Panc1 (cell line): ENCODE measurements around the gene HLA-A. TPM values are rescaled to one million over a fixed set of nuclear protein-coding genes. Genes with fewer than 3 reads are reported as not detected.
A peak's percentile ranks its signal among the peaks of the same experiment; 100 is the strongest.

Experiments used
- ATAC-seq: fragments of 200-7000 bp; cut with Tn5 transposase; 2 replicates; pipeline ENCODE4 v1.9.1; 2020; ENCODE audit warnings: mild to moderate bottlenecking, moderate library complexity
- BruUV-seq: library from RNA; stranded (reverse); fragments of 400-500 nt; replicated peaks from 2 replicates; lab custom pipeline; 2021; lab: Mats Ljungman, UMichigan
- CTCF ChIA-PET: fragments of 300-600 bp; sonication (Branson Sonifier 250); formaldehyde crosslinking; loops from one replicate; lab custom pipeline; 2022; ENCODE audit warnings: antibody characterized with exemption; lab: Charles Lee
- POLR2A ChIA-PET: fragments of 300-600 bp; sonication (Branson Sonifier 250); formaldehyde crosslinking; loops from one replicate; lab custom pipeline; 2022; ENCODE audit warnings: antibody characterized with exemption; lab: Charles Lee
- DNase-seq: peaks from one replicate; pipeline ENCODE4 v3.0.0-alpha.2; 2010; ENCODE audit warnings: low read depth, low spot score
- H3K27ac ChIP-seq: 2 replicates; pipeline ENCODE4 v1.5.1; 2011; ENCODE audit warnings: mild to moderate bottlenecking, low read length, inconsistent platforms
- H3K27me3 ChIP-seq: fragments of 200-500 bp; sonication (Bioruptor generic); 2 replicates; pipeline ENCODE4 v1.6.0; 2014; ENCODE audit warnings: low read length, inconsistent platforms; ENCODE audit not compliant: control insufficient read depth, insufficient read depth
- H3K36me3 ChIP-seq: fragments of 200-500 bp; sonication (Bioruptor generic); 2 replicates; pipeline ENCODE4 v1.5.1; 2014; ENCODE audit warnings: inconsistent platforms, mild to moderate bottlenecking, low read length, moderate library complexity; ENCODE audit not compliant: control insufficient read depth, insufficient read depth
- H3K4me1 ChIP-seq: 2 replicates; pipeline ENCODE4 v1.5.1; 2011; ENCODE audit warnings: inconsistent platforms, mild to moderate bottlenecking, low read length, moderate library complexity; ENCODE audit not compliant: control insufficient read depth, insufficient read depth
- H3K4me3 ChIP-seq, 2 experiments: 2 replicates each; pipeline ENCODE4 v1.5.1; 2011 to 2012; ENCODE audit warnings: low read depth in 2 of 2, low read length in 2 of 2, mild to moderate bottlenecking in 2 of 2, inconsistent platforms in 1 of 2, moderate library complexity in 1 of 2
- H3K9me3 ChIP-seq: fragments of 200-500 bp; sonication (Bioruptor generic); 2 replicates; pipeline ENCODE4 v1.5.1; 2014; ENCODE audit warnings: low read depth, mild to moderate bottlenecking, inconsistent platforms, low read length, moderate library complexity; ENCODE audit not compliant: control insufficient read depth, insufficient read depth
- CTCF ChIP-seq: fragments of 450-650 bp; IDR thresholded peaks from 2 replicates; pipeline ENCODE4 v1.5.1; 2017; ENCODE audit warnings: mild to moderate bottlenecking
- POLR2AphosphoS5 ChIP-seq: IDR thresholded peaks from 2 replicates; pipeline ENCODE4 v1.6.1; 2012; ENCODE audit warnings: mild to moderate bottlenecking, low read depth, low read length, moderate library complexity
- REST ChIP-seq, 2 experiments: IDR thresholded peaks; 2 replicates each; pipeline ENCODE4 v1.6.1; 2011 to 2012; ENCODE audit warnings: low read depth in 2 of 2, control low read depth in 1 of 2, low read length in 1 of 2, mild to moderate bottlenecking in 1 of 2, moderate library complexity in 1 of 2; ENCODE audit not compliant: insufficient read depth in 1 of 2
- SIN3A ChIP-seq: IDR thresholded peaks from 2 replicates; pipeline ENCODE4 v1.6.1; 2012; ENCODE audit warnings: low read depth, mild to moderate bottlenecking, low read length, moderate library complexity, borderline replicate concordance; ENCODE audit not compliant: insufficient read depth
- TCF7L2 ChIP-seq: IDR thresholded peaks from 2 replicates; pipeline ENCODE4 v1.6.1; 2011; ENCODE audit warnings: mild to moderate bottlenecking, low read depth, low read length, inconsistent platforms
- in situ Hi-C: cut with HindIII; loops from 2 replicates; pipeline ENCODE4 v1.10.0; 2016; ENCODE audit warnings: low sequenced_read_pairs, low pct_unique_long_range_greater_than_20kb
- intact Hi-C: fragments of 100-400 bp; cut with micrococcal nuclease; formaldehyde crosslinking; loops from one replicate; pipeline ENCODE4 v1.10.0; 2022; ENCODE audit not compliant: unreplicated experiment
- total RNA-seq: library from RNA; stranded (reverse); gene quantifications from one replicate; pipeline ENCODE4 v1.2.1, GENCODE V29; 2021; ENCODE audit not compliant: unreplicated experiment

Gene HLA-A
- total RNA-seq, 1 experiment from 2014 or later, result 397 TPM

- ChIA-PET POLR2A (interaction anchor here (0.6 kb wide), 3 partner anchors 8 to 269 kb away, joined by 3 to 6 read pairs (median 4); no protein-coding TSS in a partner anchor), CTCF (interaction anchor here (0.6 to 1.2 kb wide), 5 partner anchors 19 to 137 kb away, joined by 3 read pairs; no protein-coding TSS in a partner anchor)
- Histone ChIP-seq H3K36me3 (no peaks in the 10 kb centered on the region), H3K9me3 (no peaks in the 10 kb centered on the region), H3K4me3 (peak overlapping the region in 1 of 2 experiments; percentile 1; a peak in 1 of 4 replicates), H3K27me3 (no peaks in the 10 kb centered on the region), H3K27ac (peak overlapping the region; percentile 98), H3K4me1 (peaks cover 37% of the 10 kb centered on the region)
- intact Hi-C loops (no loop called here), in situ Hi-C loops (no loop called here)
- BruUV-seq, result no TSS peak
- DNase-seq, result peak; percentile 71
- no peak for ATAC-seq
- TF ChIP-seq SIN3A (no peak), REST (IDR thresholded peaks at IDR 0.05; ENCODE audit: insufficient read depth in 1 of 2, low read depth in 2 of 2, low read length in 1 of 2) (no peak), TCF7L2 (no peak), POLR2AphosphoS5 (no peak), CTCF (peak; percentile 56; the same call in 1 of the 2 replicates)
Observed at GRCh38 chr6:29967379-29968010, 25.2 kb downstream of the HLA-A start.

GRCh38 chr6:29968130-29968529 lies 25.8 kb downstream of the HLA-A start:
- ATAC-seq, result 0 out of 2 replicates have a peak, but pooled peaks have one; percentile 29
- intact Hi-C loops (no loop called here), in situ Hi-C loops (no loop called here)
- Histone ChIP-seq H3K27me3 (no peaks in the 10 kb centered on the region), H3K4me1 (peaks cover 37% of the 10 kb centered on the region), H3K9me3 (no peaks in the 10 kb centered on the region), H3K36me3 (no peaks in the 10 kb centered on the region), H3K27ac (peak overlapping the region; percentile 98), H3K4me3 (no peak overlapping the region)
- no TSS peak for BruUV-seq
- POLR2A ChIA-PET, result interaction anchor here (0.6 kb wide), 2 partner anchors 173 to 270 kb away, joined by 3 to 4 read pairs; no protein-coding TSS in a partner anchor
- no peak for DNase-seq
- TF ChIP-seq POLR2AphosphoS5 (no peak; the same call in 1 of the 2 replicates), CTCF (peak; percentile 34; the same call in 1 of the 2 replicates), SIN3A (no peak)
- CTCF ChIA-PET, result interaction anchor here (0.6 to 1.2 kb wide), 6 partner anchors 20 to 317 kb away, joined by 3 to 7 read pairs (median 3); no protein-coding TSS in a partner anchor
